SK-N-MC (cell line): Measurements from ENCODE around the gene PCDH17.

ENCODE experiments used
- EZH2 ChIP-seq: fragments of 200-600 bp; sonication (generic); IDR thresholded peaks from one replicate; pipeline ENCODE4 v1.6.1; 2017; ENCODE audit warnings: antibody characterized with exemption
- FOXP2 ChIP-seq: optimal IDR thresholded peaks from 2 replicates; pipeline ENCODE3; 2011; ENCODE audit warnings: mild to moderate bottlenecking, moderate library complexity; ENCODE audit not compliant: insufficient read depth; ENCODE audit errors: extremely low read length, control extremely low read depth
- POLR2AphosphoS5 ChIP-seq: IDR thresholded peaks from 2 replicates; pipeline ENCODE4 v1.6.1; 2012; ENCODE audit warnings: mild to moderate bottlenecking, low read depth, low read length, borderline replicate concordance

DNA sequence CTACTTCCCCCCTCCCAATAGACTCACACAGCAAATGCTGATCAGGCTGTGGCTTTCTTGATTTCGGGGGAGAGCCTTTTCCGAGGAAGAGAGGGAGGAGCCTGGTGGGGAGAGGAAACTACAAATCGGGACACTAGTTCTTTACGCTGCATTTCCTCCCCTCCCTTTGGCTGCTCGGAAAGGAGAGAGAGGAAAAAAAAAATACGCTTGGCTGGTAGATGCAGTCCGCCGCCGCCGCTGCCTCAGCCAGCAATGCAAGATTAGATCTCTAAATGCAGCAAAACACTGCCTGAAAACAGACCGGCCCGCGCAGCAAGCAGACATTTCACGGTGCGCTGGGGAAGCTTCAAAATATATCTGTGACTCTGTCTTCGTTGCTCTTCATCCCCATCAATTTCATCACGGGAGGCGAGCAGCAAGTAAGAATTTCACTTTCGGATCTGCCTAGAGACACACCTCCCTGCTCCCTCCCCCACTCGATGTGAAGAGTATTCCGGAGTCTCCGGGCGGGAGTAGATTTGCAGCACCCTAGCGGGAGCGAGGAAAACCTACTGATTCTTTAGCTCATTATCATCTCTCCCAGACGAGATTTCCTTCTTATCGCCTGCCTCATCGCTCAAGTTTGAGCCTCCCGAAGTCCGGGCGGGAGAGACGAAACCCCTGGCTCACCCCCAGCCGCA lies at the start of gene PCDH17:
- TF ChIP-seq POLR2AphosphoS5 (no peak), EZH2 (no peak), FOXP2 (no peak)
